Tongue (tissue), 2 donors: Measurements from ENCODE around the gene TIPARP. TPM values are rescaled to one million over a fixed set of nuclear protein-coding genes. Genes with fewer than 3 reads are reported as not detected.

Experiments
- DNase-seq: peaks from one replicate; pipeline ENCODE4 v3.0.0-alpha.2; 2015
- total RNA-seq: library from RNA; depleted of rRNA; stranded (reverse); fragments of >200 nt; gene quantifications from one replicate; pipeline ENCODE4 v1.2.3, GENCODE V29; 2014

Gene TIPARP
- total RNA-seq, 1 donor from 2014 or later = 22.5 TPM

- DNase-seq = no peak
Observed at GRCh38 chr3:156742401-156742800, 68.0 kb downstream of the TIPARP start.

- DNase-seq = no peak
Observed at GRCh38 chr3:156743859-156744258, 69.5 kb downstream of the TIPARP start.

GRCh38 chr3:156744631-156745030 lies 70.2 kb downstream of the TIPARP start:
- DNase-seq = no peak

- no peak for DNase-seq
Observed at GRCh38 chr3:156745766-156746165, 71.4 kb downstream of the TIPARP start.

- no peak for DNase-seq
Observed at GRCh38 chr3:156747046-156747445, 72.7 kb downstream of the TIPARP start.

GRCh38 chr3:156749244-156749643 lies 74.9 kb downstream of the TIPARP start:
- DNase-seq = peak; percentile 79

GRCh38 chr3:156750191-156750873 lies 75.9 kb downstream of the TIPARP start:
- peak; percentile 64 for DNase-seq

- DNase-seq = peak; percentile 33
Observed at GRCh38 chr3:156750874-156751245, 76.5 kb downstream of the TIPARP start.

GRCh38 chr3:156751461-156752025 lies 77.2 kb downstream of the TIPARP start:
- peak; percentile 80 for DNase-seq

Other genes with a start within 250 kb of the TIPARP start
- 74.9 TPM for gene SSR3, start 119.5 kb upstream of the TIPARP start, total RNA-seq
- gene LEKR1, start 151.8 kb downstream of the TIPARP start, total RNA-seq = 0.51 TPM